ENCODE measurements around the gene DACT1.
"Not testable (repeated sequence)": the region's sequence is repeated elsewhere in the genome, so short reads cannot be mapped to it uniquely, and the experiment has no call there.

DACT1 gene, protein sequence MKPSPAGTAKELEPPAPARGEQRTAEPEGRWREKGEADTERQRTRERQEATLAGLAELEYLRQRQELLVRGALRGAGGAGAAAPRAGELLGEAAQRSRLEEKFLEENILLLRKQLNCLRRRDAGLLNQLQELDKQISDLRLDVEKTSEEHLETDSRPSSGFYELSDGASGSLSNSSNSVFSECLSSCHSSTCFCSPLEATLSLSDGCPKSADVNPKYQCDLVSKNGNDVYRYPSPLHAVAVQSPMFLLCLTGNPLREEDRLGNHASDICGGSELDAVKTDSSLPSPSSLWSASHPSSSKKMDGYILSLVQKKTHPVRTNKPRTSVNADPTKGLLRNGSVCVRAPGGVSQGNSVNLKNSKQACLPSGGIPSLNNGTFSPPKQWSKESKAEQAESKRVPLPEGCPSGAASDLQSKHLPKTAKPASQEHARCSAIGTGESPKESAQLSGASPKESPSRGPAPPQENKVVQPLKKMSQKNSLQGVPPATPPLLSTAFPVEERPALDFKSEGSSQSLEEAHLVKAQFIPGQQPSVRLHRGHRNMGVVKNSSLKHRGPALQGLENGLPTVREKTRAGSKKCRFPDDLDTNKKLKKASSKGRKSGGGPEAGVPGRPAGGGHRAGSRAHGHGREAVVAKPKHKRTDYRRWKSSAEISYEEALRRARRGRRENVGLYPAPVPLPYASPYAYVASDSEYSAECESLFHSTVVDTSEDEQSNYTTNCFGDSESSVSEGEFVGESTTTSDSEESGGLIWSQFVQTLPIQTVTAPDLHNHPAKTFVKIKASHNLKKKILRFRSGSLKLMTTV

DNA sequence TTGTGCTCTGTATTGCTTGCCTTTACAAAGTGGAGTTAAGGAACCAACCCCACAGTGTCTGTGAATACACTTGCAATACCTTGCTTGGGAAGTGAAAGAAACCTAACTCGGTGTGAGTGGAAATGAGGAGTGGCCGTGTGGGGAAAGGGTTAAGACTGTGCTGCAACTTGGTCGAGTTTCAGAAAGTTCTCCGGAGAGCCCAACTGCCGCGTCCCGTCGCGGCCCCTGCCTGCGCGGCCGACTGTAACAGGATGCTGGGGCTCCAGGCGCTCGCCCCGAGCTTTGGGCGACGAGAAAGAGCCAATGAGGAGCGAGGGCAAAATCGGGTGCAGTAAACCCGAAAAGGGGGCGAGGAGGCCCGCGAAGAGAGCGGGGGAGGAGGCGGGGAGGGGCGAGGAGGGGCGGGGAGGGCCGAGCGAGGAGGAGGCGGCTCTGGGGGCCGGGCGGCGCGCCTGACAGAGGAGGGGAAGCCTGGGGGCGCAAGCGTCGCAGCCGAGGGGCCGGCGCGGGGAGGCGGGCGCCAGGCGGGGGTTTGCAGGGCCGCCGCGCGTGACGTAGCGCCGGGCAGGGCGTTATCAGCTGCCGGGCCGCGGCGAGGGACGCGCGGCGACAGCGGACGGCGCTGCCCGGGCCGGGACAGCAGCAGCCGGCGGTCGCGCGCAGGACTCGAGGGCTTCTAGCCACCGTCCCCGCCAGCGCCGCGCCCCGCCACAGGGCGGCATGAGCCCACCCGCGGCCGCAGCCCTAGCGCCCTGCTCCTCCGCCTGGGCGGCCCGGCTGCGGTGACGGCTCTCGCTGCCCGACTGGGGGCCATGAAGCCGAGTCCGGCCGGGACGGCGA, at the start of gene DACT1:
Gene DACT1 (plus strand): TSS at position 572 of the 840 bp plus-strand sequence. CDS start 241 bp downstream, at position 813.
- DNase-seq (ENCODE audit: low read depth): peak; percentile 41

GRCh38 chr14:58588321-58588720, 49.4 kb upstream of the DACT1 start:
- not testable (repeated sequence) for DNase-seq (ENCODE audit: low read depth)

- no peak for DNase-seq (ENCODE audit: low read depth)
Measured at GRCh38 chr14:58593977-58594376, 43.8 kb upstream of the DACT1 start.

GRCh38 chr14:58597041-58597440, 40.7 kb upstream of the DACT1 start:
- DNase-seq (ENCODE audit: low read depth): no peak

DNA sequence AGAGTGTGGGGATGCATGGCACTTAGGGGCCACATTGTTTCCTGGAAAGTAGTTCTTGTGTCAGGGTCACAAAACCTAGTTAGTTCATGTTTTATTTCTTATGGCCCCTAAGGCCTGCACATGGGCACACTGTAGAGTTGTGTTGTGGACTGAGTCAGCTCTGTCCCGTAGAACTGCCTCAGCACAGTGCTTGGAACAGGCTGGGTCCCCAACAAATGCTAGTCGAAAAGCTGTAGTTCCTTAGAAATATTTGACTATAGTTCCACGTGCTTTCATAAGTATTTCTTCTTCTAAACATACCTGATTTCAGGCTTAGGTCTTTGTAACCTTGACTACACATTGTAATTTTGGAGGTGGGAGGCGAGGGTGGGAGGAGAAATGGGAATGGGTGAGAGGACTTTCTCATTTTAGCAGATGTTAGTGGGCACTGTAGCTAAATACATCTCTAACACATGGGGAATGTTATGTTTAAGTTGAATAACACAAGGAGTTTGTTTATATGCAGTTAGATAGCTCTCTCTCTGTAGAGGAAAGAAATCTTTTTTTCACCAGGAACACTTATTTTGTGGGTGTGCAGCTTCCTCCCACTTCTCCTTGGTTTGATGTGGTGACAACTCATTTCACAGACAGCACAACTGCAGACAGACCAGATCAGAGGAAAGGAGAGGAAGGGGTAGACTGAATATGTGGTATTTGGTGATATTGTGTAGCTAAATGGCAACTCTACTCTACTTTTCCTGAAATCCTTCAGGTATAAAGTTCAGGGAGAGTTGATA, 39.5 kb upstream of the DACT1 start:
- no peak for DNase-seq (ENCODE audit: low read depth)

DNA sequence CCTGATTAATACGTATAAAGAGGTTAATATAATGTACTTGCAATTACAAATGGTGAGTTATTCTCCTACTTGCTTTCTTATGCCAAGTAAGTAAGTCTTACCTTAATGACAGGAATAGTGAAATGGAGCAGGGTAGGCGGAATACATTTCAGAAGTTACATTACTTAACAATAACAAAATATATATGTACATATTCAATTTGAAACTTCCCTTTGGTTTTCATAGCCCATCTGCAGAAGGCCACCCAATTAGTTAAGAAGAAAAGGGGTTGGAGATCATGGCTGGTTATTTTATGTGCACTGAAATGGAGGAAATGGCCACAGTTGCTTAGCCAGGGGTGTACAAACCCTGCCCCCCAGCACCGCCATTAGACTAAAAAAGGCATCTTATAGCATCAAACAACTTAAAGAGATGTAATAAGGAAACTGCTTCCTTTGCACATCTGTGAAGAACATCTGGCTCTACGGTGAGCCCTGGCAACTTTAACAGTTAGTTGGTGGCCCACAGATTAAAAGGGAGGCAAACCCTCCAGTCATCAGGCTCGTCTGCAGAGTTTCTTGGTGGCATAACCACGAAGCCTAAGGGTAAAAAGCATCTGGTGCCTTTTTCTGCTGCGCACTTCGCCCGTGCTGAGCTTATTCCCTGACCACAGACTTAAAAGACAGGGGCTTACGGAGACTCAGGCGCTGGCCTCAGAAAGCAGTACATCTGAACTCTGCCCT, 38.8 kb upstream of the DACT1 start:
- no peak for DNase-seq (ENCODE audit: low read depth)

DNA sequence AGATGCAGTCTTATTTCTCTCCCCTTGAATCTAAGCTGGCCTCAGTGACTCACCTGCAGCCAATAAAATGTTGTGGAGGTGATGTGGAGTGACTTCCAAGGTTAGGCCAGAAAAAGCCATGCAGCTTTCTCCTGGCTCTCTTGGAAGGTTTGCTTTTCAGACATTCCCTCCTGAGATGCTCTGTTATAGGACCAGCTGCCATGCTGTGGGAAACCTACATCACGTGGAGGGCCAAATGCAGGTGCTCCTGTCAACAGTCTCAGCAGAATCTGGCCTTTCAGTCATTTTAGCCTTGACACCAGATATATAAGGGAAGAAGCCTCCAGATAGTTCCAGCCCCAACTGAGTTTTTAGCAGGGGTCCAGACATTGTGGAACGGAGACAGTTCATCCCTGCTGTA, 38.1 kb upstream of the DACT1 start:
- DNase-seq (ENCODE audit: low read depth): no peak

DNA sequence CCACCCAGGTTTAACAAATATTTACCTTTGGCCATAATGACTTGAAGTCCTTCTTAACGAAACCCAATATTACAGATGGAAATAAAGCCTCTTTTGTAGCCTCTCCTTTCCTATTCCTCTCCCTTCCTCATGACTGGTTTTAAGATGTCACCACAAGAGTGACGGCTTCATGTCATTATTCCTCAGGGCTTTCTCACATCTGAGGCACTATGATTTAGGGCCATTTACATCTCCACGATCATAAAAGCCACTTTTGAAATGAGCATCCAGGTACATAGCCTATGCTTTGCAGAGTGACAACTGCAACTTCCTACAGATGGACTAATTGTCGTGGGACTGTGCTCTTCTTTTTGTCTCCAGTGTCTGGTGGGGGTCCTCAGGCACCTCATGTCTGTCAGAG, 32.3 kb upstream of the DACT1 start:
- no peak for DNase-seq (ENCODE audit: low read depth)

GRCh38 chr14:58607131-58607951, 30.4 kb upstream of the DACT1 start:
- DNase-seq (ENCODE audit: low read depth): no peak

DNA sequence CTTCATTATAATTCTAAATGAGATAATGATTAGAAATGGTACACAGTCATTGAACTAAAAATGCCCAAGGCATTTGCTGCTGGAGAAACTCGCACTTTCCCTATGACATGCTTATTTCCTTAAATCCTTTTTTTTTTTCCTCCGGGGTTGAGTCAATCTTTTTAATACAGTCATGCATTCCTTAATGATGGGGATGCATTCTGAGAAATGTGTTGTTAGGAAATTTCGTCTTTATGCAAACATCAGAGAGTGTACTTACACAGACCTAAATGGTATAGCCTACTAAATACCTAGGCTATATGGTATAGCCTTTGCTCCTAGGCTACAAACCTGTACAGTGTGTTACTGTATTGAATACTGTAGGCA, 29.8 kb upstream of the DACT1 start:
- no peak for DNase-seq (ENCODE audit: low read depth)

GRCh38 chr14:58617619-58618018, 20.1 kb upstream of the DACT1 start:
- no peak for DNase-seq (ENCODE audit: low read depth)

GRCh38 chr14:58620011-58620410, 17.8 kb upstream of the DACT1 start:
- no peak for DNase-seq (ENCODE audit: low read depth)

- DNase-seq (ENCODE audit: low read depth): no peak
Measured at GRCh38 chr14:58625438-58625837, 12.3 kb upstream of the DACT1 start.

GRCh38 chr14:58626431-58626831, 11.3 kb upstream of the DACT1 start:
- DNase-seq (ENCODE audit: low read depth): no peak

DNA sequence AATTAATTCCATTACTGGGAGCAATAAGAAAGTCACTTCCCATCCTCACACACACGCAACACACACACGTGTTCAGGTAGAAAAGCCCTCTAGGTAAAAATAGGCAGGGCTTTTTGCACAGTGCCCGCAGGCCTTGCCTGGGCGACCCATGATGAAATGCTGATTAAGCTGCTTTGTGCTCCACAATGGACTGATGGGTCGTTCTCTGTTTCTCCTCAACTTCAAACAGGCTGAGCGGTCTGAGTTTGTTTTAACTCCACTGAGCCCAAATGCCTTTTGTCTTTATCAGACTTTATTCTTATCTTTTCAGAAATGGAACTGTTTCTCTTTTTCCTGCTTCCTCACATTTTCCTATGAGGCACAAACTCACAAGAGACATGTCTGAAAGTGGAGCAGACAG, 9.4 kb upstream of the DACT1 start:
- DNase-seq (ENCODE audit: low read depth): no peak

GRCh38 chr14:58629281-58629680, 8.5 kb upstream of the DACT1 start:
- DNase-seq (ENCODE audit: low read depth): no peak

DNA sequence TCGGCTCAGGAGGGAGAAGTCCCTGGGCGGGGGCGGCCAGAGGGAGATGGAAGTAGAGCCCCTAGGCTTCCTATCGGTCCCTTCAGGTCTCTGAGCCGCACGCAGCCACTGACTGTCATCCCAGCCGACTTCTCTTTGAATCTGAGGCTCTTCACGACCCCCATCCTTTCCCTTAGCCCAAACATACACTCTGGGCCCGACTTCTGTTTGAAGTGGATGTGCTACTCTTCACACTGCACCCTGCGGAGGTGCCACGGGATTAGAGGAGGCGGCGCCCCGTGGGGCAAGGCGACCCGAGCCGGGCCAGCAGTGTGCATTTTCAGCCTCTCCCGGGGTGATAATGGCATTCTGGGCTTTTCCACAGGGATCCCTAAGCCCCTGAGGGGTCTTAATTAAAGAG, 6.0 kb upstream of the DACT1 start:
- no peak for DNase-seq (ENCODE audit: low read depth)

- no peak for DNase-seq (ENCODE audit: low read depth)
Measured at GRCh38 chr14:58633831-58634230, 3.9 kb upstream of the DACT1 start.

- DNase-seq (ENCODE audit: low read depth): no peak
Measured at GRCh38 chr14:58634406-58635090, 3.2 kb upstream of the DACT1 start.

Measured in activated T-cell treated with anti-CD3 and anti-CD28 coated beads for 24 hours (primary cell).